ENCODE results near the gene SNX1. TPM values are rescaled to one million over a fixed set of nuclear protein-coding genes. Genes with fewer than 3 reads are reported as not detected.

Gene SNX1
- polyA plus RNA-seq, 1 donor from 2014 or later, result 44.7 TPM

DNA sequence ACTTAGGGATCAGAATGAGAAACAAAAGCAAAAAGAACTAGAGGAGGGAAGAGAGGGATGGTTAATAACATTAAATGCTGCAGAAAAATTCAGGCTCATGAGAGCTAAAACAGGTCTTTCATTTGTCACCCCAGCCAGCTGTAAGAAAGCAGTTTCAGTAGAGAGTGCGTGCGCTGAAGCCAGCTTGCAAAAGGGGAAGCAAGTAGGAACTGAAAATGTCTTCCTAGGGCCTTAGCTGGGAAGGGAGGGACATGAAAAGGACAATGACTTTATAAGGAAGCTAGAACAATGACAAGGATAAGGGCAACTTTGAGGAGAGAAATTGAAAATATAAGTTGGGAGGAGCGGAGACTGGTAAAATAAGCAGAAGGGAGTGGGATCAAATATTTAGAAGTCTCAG lies 5.3 kb upstream of the SNX1 start:
- Histone ChIP-seq H4K20me1 (ENCODE audit: insufficient read depth) (no peaks in the 10 kb centered on the region), H3K36me3 (ENCODE audit: insufficient read depth, low read length) (peaks cover 8% of the 10 kb centered on the region), H3K79me2 (replicated peaks; ENCODE audit: insufficient read depth, low read length) (peaks cover 14% of the 10 kb centered on the region), H3K9me2 (ENCODE audit: insufficient read depth, low read length) (no peaks in the 10 kb centered on the region), H3K27me3 (ENCODE audit: insufficient read depth, low read depth, low read length) (no peaks in the 10 kb centered on the region), H3K9ac (ENCODE audit: low read length) (no peak overlapping the region), H3K4me2 (ENCODE audit: low read length) (no peak overlapping the region), H3F3A (ENCODE audit: insufficient read depth, low read length, poor library complexity, severe bottlenecking) (no peaks in the 10 kb centered on the region), H3K4me3 (ENCODE audit: low read length) (no peak overlapping the region), H2AFZ (ENCODE audit: low read depth, low read length) (no peak overlapping the region), H3K27ac (ENCODE audit: low read length) (no peak overlapping the region), H3K9me3 (ENCODE audit: low read length) (no peaks in the 10 kb centered on the region)
- TF ChIP-seq RAD21 (conservative IDR thresholded peaks at IDR 0.05) (no peak), TAF1 (IDR thresholded peaks at IDR 0.05; ENCODE audit: low read depth) (no peak), EZH2 (IDR thresholded peaks at IDR 0.05; ENCODE audit: borderline replicate concordance, insufficient read depth, low read length, poor library complexity, severe bottlenecking) (no peak), MXI1 (conservative IDR thresholded peaks at IDR 0.05; ENCODE audit: poor library complexity, severe bottlenecking) (no peak), SMC3 (conservative IDR thresholded peaks at IDR 0.05; ENCODE audit: poor library complexity) (no peak), CTCF (IDR thresholded peaks at IDR 0.05; ENCODE audit: poor library complexity, severe bottlenecking) (no peak), POLR2AphosphoS5 (IDR thresholded peaks at IDR 0.05) (no peak), EP300 (conservative IDR thresholded peaks at IDR 0.05; ENCODE audit: poor library complexity, severe bottlenecking) (no peak)
- TF ChIP-seq, protein P1, sequence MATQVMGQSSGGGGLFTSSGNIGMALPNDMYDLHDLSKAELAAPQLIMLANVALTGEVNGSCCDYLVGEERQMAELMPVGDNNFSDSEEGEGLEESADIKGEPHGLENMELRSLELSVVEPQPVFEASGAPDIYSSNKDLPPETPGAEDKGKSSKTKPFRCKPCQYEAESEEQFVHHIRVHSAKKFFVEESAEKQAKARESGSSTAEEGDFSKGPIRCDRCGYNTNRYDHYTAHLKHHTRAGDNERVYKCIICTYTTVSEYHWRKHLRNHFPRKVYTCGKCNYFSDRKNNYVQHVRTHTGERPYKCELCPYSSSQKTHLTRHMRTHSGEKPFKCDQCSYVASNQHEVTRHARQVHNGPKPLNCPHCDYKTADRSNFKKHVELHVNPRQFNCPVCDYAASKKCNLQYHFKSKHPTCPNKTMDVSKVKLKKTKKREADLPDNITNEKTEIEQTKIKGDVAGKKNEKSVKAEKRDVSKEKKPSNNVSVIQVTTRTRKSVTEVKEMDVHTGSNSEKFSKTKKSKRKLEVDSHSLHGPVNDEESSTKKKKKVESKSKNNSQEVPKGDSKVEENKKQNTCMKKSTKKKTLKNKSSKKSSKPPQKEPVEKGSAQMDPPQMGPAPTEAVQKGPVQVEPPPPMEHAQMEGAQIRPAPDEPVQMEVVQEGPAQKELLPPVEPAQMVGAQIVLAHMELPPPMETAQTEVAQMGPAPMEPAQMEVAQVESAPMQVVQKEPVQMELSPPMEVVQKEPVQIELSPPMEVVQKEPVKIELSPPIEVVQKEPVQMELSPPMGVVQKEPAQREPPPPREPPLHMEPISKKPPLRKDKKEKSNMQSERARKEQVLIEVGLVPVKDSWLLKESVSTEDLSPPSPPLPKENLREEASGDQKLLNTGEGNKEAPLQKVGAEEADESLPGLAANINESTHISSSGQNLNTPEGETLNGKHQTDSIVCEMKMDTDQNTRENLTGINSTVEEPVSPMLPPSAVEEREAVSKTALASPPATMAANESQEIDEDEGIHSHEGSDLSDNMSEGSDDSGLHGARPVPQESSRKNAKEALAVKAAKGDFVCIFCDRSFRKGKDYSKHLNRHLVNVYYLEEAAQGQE (IDR thresholded peaks at IDR 0.05; ENCODE audit: borderline replicate concordance), result no peak

DNA sequence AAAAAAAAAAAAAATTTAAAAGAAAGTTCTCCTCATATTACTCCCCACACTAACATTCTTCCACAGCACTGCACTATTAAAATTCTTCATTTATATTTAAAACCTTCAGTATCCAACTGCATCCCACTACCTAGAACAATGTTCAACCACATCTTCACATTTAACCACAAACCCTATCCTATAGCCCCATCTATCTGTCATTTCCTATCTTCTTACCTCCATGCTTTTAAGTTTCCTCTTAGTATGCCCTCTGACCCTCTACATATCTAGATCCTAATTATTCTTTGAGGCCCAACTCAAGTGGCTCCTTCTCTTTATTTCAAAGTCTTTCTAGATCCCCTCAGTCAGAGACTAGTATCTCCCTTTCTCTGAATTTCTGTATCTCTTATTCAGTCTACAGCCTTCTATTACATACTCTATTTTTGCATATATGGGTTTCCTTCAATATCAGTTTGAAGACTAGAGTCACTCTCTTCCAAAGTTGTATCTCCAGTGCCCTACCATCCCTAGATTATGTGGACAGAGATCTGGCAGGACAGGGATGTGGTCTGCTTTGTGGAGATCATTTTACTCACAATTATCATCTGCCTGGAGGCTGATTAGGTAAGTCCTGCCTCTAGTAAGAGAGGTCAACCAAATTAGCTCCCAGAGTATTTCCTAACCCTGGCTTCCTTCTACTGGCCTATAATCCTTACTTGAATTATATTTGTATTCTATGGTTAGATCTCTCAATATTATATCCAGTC lies 3.5 kb upstream of the SNX1 start:
- Histone ChIP-seq H4K20me1 (ENCODE audit: insufficient read depth) (no peaks in the 10 kb centered on the region), H3K36me3 (ENCODE audit: insufficient read depth, low read length) (peaks cover 8% of the 10 kb centered on the region), H3K27ac (ENCODE audit: low read length) (no peak overlapping the region), H3F3A (ENCODE audit: insufficient read depth, low read length, poor library complexity, severe bottlenecking) (no peaks in the 10 kb centered on the region), H3K4me3 (ENCODE audit: low read length) (peak overlapping the region; percentile 82), H3K9me3 (ENCODE audit: low read length) (no peaks in the 10 kb centered on the region), H3K9ac (ENCODE audit: low read length) (peak overlapping the region; percentile 85), H3K4me2 (ENCODE audit: low read length) (peak overlapping the region; percentile 76), H3K79me2 (replicated peaks; ENCODE audit: insufficient read depth, low read length) (peaks cover 27% of the 10 kb centered on the region), H2AFZ (ENCODE audit: low read depth, low read length) (no peak overlapping the region), H3K9me2 (ENCODE audit: insufficient read depth, low read length) (no peaks in the 10 kb centered on the region), H3K27me3 (ENCODE audit: insufficient read depth, low read depth, low read length) (no peaks in the 10 kb centered on the region)
- TF ChIP-seq RAD21 (conservative IDR thresholded peaks at IDR 0.05), result no peak
- TF ChIP-seq, protein P1 (IDR thresholded peaks at IDR 0.05; ENCODE audit: borderline replicate concordance), result no peak
- TF ChIP-seq CTCF (IDR thresholded peaks at IDR 0.05; ENCODE audit: poor library complexity, severe bottlenecking), result peak; percentile 20
- no peak for TF ChIP-seq EP300 (conservative IDR thresholded peaks at IDR 0.05; ENCODE audit: poor library complexity, severe bottlenecking)
- TF ChIP-seq MXI1 (conservative IDR thresholded peaks at IDR 0.05; ENCODE audit: poor library complexity, severe bottlenecking), result no peak
- no peak for TF ChIP-seq POLR2AphosphoS5 (IDR thresholded peaks at IDR 0.05)
- TF ChIP-seq TAF1 (IDR thresholded peaks at IDR 0.05; ENCODE audit: low read depth), result no peak
